Trophoblast cell (in vitro differentiated cells and primary cell): ENCODE measurements around the gene CMTM1.

Experiments
- DNase-seq, 2 donors: peaks; one replicate each; pipeline ENCODE4 v3.0.0-alpha.2; 2016
- H2AFZ ChIP-seq: 2 replicates; pipeline ENCODE4 v1.6.1; 2013; ENCODE audit warnings: low read length, moderate library complexity, mild to moderate bottlenecking; ENCODE audit not compliant: insufficient read depth, poor library complexity
- H2AK5ac ChIP-seq: 2 replicates; pipeline ENCODE4 v1.6.1; 2013; ENCODE audit warnings: mild to moderate bottlenecking, low read length
- H2BK120ac ChIP-seq: 2 replicates; pipeline ENCODE4 v1.6.1; 2013; ENCODE audit warnings: low read length, mild to moderate bottlenecking, moderate library complexity; ENCODE audit not compliant: insufficient read depth, poor library complexity
- H2BK12ac ChIP-seq: 2 replicates; pipeline ENCODE4 v1.6.1; 2013; ENCODE audit warnings: mild to moderate bottlenecking, low read length, moderate library complexity
- H2BK5ac ChIP-seq: 2 replicates; pipeline ENCODE4 v1.6.1; 2013; ENCODE audit warnings: low read length, low read depth, moderate library complexity, mild to moderate bottlenecking; ENCODE audit not compliant: poor library complexity
- H3K14ac ChIP-seq: 2 replicates; pipeline ENCODE4 v1.6.1; 2013; ENCODE audit warnings: mild to moderate bottlenecking, low read length
- H3K18ac ChIP-seq: 2 replicates; pipeline ENCODE4 v1.6.1; 2013; ENCODE audit warnings: mild to moderate bottlenecking, low read length
- H3K23ac ChIP-seq: 2 replicates; pipeline ENCODE4 v1.6.1; 2013; ENCODE audit warnings: low read length
- H3K27ac ChIP-seq: 2 replicates; pipeline ENCODE4 v1.5.1; 2013; ENCODE audit warnings: low read depth, mild to moderate bottlenecking, inconsistent platforms, low read length, moderate library complexity
- H3K27me3 ChIP-seq: 2 replicates; pipeline ENCODE4 v1.6.1; 2013; ENCODE audit warnings: inconsistent platforms, mild to moderate bottlenecking, low read length, moderate library complexity; ENCODE audit not compliant: insufficient read depth
- H3K36me3 ChIP-seq, 2 experiments: 1 replicate in 1 of 2; 2 replicates in 1 of 2; pipeline ENCODE4 v1.6.1; 2013; ENCODE audit warnings: low read length in 2 of 2, mild to moderate bottlenecking in 2 of 2, moderate library complexity in 1 of 2; ENCODE audit not compliant: insufficient read depth in 2 of 2, control insufficient read depth in 1 of 2
- H3K4ac ChIP-seq: 2 replicates; pipeline ENCODE4 v1.6.1; 2013; ENCODE audit warnings: low read depth, mild to moderate bottlenecking, low read length, moderate library complexity
- H3K4me1 ChIP-seq, 2 experiments: 1 replicate in 1 of 2; 2 replicates in 1 of 2; pipeline ENCODE4 v1.6.1; 2013; ENCODE audit warnings: low read length in 2 of 2, mild to moderate bottlenecking in 2 of 2, moderate library complexity in 1 of 2; ENCODE audit not compliant: insufficient read depth in 2 of 2, control insufficient read depth in 1 of 2
- H3K4me2 ChIP-seq: 2 replicates; pipeline ENCODE4 v1.6.1; 2013; ENCODE audit warnings: inconsistent platforms, mild to moderate bottlenecking, low read length, moderate library complexity
- H3K4me3 ChIP-seq: 2 replicates; pipeline ENCODE4 v1.5.1; 2013; ENCODE audit warnings: mild to moderate bottlenecking, low read depth, low read length, inconsistent platforms
- H3K79me1 ChIP-seq: one replicate; pipeline ENCODE4 v1.6.1; 2013; ENCODE audit warnings: low read length
- H3K79me2 ChIP-seq: 2 replicates; pipeline ENCODE4 v1.6.1; 2013; ENCODE audit warnings: low read length, mild to moderate bottlenecking; ENCODE audit not compliant: control insufficient read depth, insufficient read depth, poor library complexity
- H3K9ac ChIP-seq: 2 replicates; pipeline ENCODE4 v1.6.1; 2013; ENCODE audit warnings: mild to moderate bottlenecking, low read length
- H3K9me3 ChIP-seq: 2 replicates; pipeline ENCODE4 v1.6.1; 2013; ENCODE audit warnings: low read depth, mild to moderate bottlenecking, control low read depth, inconsistent platforms, low read length; ENCODE audit not compliant: insufficient read depth
- H4K12ac ChIP-seq: 2 replicates; pipeline ENCODE4 v1.6.1; 2013; ENCODE audit warnings: low read depth, mild to moderate bottlenecking, low read length, moderate library complexity
- H4K8ac ChIP-seq: 2 replicates; pipeline ENCODE4 v1.6.1; 2013; ENCODE audit warnings: low read depth, mild to moderate bottlenecking, low read length, moderate library complexity
- H4K91ac ChIP-seq: one replicate; pipeline ENCODE4 v1.6.1; 2013; ENCODE audit warnings: low read depth, mild to moderate bottlenecking, low read length, moderate library complexity
- WGBS: extraction: QIAGEN DNeasy Blood & Tissue Kit; methylation state at CpG from one replicate; pipeline ENCODE4 v1.1.7; 2013; ENCODE audit warnings: missing lambda C conversion rate; ENCODE audit not compliant: insufficient read length, insufficient coverage; ENCODE audit errors: extremely low coverage; 5-methylcytosine and 5-hydroxymethylcytosine counted together

CMTM1 gene

DNA sequence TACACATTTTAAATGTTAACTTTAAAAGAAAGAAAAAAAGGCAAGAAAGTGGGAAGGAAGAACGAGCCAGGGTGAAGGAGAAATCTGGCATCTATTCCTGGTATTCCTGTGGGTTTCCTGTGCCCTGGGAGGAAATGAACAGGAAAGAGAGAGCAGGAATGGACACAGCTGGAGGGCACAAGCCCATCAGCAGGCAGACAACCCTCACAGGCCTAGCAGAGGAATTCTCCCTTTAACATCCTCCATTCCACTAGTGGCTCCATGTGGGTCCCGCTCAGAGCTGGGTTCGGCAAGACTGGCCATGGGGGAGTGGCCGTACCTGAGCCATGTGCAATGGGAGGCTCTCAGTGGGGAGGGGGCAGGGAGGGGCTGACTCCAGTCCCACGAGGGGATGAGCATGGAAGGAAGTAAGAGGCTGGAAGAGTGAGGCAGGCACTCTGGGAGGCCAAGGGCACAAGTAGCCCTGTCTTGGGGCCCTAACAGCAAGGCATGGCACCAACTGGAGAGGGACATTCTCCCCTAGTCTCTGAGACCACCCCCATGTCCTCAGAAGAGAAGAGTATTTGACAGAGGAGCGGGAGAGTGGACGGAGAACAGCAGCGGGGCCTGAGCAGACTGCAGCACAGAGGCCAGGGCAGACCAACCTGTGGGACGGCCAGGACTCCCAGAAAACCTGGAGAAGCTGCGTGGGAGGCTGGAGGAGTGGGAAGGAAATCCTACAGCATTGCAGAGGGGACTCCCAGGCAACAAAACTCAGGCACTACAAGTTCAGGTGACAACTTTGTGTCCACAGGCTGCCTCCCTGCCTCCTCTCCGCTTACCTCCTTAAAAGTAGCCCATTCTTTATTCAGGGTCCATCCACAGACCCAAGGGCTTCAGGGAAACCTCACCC is 46.5 kb upstream of the CMTM1 start:
- H2BK12ac ChIP-seq, result peak overlapping the region; percentile 17
- no peak overlapping the region for H3K18ac ChIP-seq
- H3K23ac ChIP-seq, result no peak overlapping the region
- peaks cover 2% of the 10 kb centered on the region for H3K79me2 ChIP-seq
- H3K9me3 ChIP-seq, result peaks cover 2% of the 10 kb centered on the region
- no peak overlapping the region for H3K4me3 ChIP-seq
- H3K79me1 ChIP-seq, result peaks cover 9% of the 10 kb centered on the region
- H3K4me2 ChIP-seq, result no peak overlapping the region
- H4K8ac ChIP-seq, result no peak overlapping the region
- no peaks in the 10 kb centered on the region for H3K27me3 ChIP-seq
- no peak overlapping the region for H3K9ac ChIP-seq
- H2BK5ac ChIP-seq, result no peak overlapping the region
- no peak overlapping the region for H3K4ac ChIP-seq
- WGBS, result no CpG with 5 or more reads among the region's 11 CpGs
- DNase-seq, result peak; percentile 78 to 80
- H4K91ac ChIP-seq, result no peak overlapping the region
- H3K14ac ChIP-seq, result no peak overlapping the region
- H2BK120ac ChIP-seq, result peak overlapping the region; percentile 41
- peaks cover 25 to 28% of the 10 kb centered on the region in 2 experiments for H3K4me1 ChIP-seq
- H4K12ac ChIP-seq, result peak overlapping the region; percentile 40
- H3K27ac ChIP-seq, result no peak overlapping the region
- no peaks in the 10 kb centered on the region for H3K36me3 ChIP-seq
- peak overlapping the region; percentile 26 for H2AK5ac ChIP-seq
- no peak overlapping the region for H2AFZ ChIP-seq

DNA sequence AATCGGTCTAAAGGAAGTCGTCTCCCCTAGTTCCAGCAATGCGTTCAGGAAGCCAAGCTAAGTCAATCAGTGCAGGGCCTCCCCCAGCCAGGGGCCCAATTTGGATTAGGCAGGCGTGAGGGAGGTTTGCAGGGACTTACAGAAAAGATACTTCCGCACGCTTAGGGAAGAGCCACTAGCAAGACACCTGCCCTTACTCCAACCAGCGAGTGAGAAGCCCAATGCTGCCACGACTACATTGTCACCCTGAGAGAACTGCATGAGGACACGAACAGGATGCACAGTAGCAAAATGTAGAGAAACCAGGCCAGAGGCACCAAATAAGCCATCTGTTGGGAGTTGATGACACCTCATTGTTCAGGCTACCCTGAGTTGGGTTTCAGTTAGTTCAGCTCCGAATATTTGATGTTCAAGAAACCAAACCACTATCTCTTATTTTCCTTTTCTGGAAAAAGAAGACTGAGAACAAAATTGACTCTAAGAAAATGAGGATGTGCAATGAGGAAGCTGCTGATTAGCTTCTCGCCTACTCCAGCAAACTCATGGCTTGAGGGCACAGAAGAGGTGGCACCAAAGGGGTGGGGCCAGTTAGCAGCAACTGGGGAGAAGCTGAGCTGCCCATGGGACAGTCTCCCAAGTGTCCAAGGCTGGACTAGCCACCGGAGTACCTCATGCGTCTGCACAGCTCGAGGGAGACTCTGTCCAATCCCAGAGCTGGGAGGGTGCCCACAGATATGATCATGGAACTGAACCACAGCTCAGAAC is 45.7 kb upstream of the CMTM1 start:
- no peak overlapping the region for H3K9ac ChIP-seq
- no peak overlapping the region for H4K8ac ChIP-seq
- no peak overlapping the region for H4K12ac ChIP-seq

DNA sequence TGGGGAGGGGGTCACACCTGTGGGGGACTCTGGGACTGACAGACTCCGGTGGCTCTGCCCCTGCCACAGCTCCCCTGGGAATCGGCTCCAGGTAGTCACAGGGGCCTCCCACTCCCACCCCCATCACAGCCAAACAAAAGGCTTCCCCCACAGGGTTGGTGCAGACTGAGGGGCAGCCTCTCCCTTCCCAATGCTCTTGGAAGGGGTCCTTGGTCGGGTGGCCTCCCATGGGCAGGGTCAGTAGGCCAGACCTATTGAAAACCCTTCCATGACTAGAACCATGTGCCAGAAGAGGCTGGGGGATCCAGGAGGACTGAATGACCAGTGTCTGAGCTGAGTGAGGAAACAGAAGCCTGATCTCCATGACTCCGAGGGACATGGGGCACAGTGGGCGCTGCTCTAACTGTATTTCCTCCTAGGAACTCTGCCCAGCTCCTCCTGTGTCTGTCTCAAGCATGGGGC is 45.0 kb upstream of the CMTM1 start:
- Histone ChIP-seq H3K4me3 (no peak overlapping the region), H4K12ac (no peak overlapping the region), H4K91ac (no peak overlapping the region), H3K36me3 (no peaks in the 10 kb centered on the region), H3K18ac (no peak overlapping the region), H3K27me3 (no peaks in the 10 kb centered on the region), H3K79me1 (peaks cover 9% of the 10 kb centered on the region), H3K4me1 (peaks cover 23 to 27% of the 10 kb centered on the region in 2 experiments), H3K23ac (no peak overlapping the region), H3K27ac (no peak overlapping the region), H4K8ac (no peak overlapping the region), H2BK12ac (no peak overlapping the region), H2BK120ac (no peak overlapping the region), H3K4me2 (no peak overlapping the region), H2AFZ (no peak overlapping the region), H3K9me3 (peaks cover 2% of the 10 kb centered on the region), H3K14ac (no peak overlapping the region), H2BK5ac (no peak overlapping the region), H3K79me2 (peaks cover 2% of the 10 kb centered on the region), H3K9ac (no peak overlapping the region), H3K4ac (no peak overlapping the region), H2AK5ac (no peak overlapping the region)
- WGBS, result no CpG with 5 or more reads among the region's 5 CpGs
- no peak for DNase-seq

More for the DNA sequence above, 45.7 kb upstream of the CMTM1 start:
- Histone ChIP-seq H3K79me2 (peaks cover 2% of the 10 kb centered on the region), H2AK5ac (no peak overlapping the region), H2BK5ac (no peak overlapping the region), H3K79me1 (peaks cover 9% of the 10 kb centered on the region), H3K9me3 (peaks cover 2% of the 10 kb centered on the region), H3K27me3 (no peaks in the 10 kb centered on the region), H3K36me3 (no peaks in the 10 kb centered on the region), H2BK120ac (no peak overlapping the region), H3K4ac (no peak overlapping the region), H3K18ac (no peak overlapping the region), H2AFZ (no peak overlapping the region), H2BK12ac (no peak overlapping the region), H3K4me3 (no peak overlapping the region), H3K4me2 (no peak overlapping the region), H3K27ac (no peak overlapping the region), H3K23ac (no peak overlapping the region), H3K14ac (no peak overlapping the region), H4K91ac (no peak overlapping the region), H3K4me1 (peaks cover 25 to 28% of the 10 kb centered on the region in 2 experiments)
- no CpG with 5 or more reads among the region's 14 CpGs for WGBS
- DNase-seq, result no peak

DNA sequence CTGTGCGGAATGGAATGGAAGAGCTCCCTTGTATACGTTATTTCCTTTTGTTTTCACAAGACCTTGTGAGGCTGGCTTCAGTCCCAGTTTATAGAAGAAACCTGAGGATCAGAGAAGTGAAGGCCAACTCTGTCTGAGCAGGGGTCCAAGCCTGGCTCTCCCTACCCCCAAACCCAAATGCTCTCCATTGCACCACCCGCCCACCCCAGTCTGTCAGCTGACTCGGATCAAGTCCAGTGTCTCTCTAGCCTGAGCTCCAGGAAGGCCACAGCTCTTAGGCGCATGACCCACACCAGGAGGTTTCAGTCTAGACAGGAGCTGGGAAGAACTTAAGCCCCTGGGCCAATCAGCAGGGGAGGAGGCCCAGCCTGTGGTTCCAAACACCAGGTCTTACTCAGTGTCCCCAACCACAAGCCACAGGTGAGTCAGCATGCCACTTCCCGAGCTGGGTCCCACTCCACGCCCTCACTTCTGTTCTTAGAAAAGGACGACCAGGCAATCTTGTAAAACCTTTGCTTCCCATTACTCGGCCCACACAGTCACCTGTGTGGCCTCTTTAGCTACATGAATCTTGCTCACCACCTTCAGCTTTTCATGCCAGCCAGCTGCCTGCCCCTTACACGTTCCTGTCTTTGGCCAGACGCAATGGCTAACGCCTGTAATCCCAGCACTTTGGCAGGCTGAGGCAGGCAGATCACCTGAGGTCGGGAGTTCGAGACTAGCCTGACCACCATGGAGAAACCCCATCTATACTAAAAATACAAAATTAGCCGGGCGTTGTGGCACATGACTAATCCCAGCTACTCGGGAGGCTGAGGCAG is 44.1 kb upstream of the CMTM1 start:
- Histone ChIP-seq H3K9ac (no peak overlapping the region), H3K27ac (no peak overlapping the region), H2BK120ac (no peak overlapping the region), H3K4me1 (peaks cover 17 to 21% of the 10 kb centered on the region in 2 experiments), H4K8ac (no peak overlapping the region), H3K23ac (no peak overlapping the region), H2BK5ac (peak overlapping the region; percentile 26), H2AK5ac (no peak overlapping the region), H3K9me3 (peaks cover 2% of the 10 kb centered on the region), H4K91ac (no peak overlapping the region), H2BK12ac (no peak overlapping the region), H3K4ac (no peak overlapping the region), H2AFZ (no peak overlapping the region), H3K79me1 (peaks cover 9% of the 10 kb centered on the region), H3K14ac (no peak overlapping the region), H3K27me3 (no peaks in the 10 kb centered on the region), H3K79me2 (peaks cover under 1% of the 10 kb centered on the region), H3K4me3 (no peak overlapping the region), H3K18ac (no peak overlapping the region), H4K12ac (no peak overlapping the region), H3K4me2 (no peak overlapping the region), H3K36me3 (no peaks in the 10 kb centered on the region)
- peak; percentile 48 to 60 for DNase-seq
- WGBS, result no CpG with 5 or more reads among the region's 17 CpGs
